ENCODE data around the gene EPHX1. TPM values are rescaled to one million over a fixed set of nuclear protein-coding genes. Genes with fewer than 3 reads are reported as not detected.

The EPHX1 gene
- total RNA-seq, 1 experiment from 2014 or later = 54.6 TPM

DNA sequence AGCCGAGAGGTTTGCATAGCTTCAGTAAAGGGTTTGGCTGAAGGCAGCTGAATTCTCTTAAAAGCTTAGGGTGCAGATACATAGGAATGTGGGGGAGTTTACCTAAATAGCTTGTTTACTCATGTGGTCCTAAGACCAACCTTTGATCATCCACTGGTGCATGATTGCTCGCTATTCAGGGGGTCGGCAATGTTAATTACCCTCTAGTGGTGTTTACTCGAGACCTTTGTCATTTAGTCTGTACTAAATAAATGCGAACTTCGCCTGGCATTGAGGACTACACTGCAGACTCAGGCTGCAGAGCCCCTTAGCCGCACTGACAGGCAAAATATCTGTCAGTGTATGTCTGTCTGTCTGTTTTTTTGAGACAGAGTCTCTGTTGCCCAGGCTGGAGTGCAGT is 40.4 kb downstream of the EPHX1 start:
- H3K9me2 ChIP-seq (replicated peaks; ENCODE audit: low read length) = no peaks in the 10 kb centered on the region
- H3K36me3 ChIP-seq (ENCODE audit: low read depth, low read length) = peaks cover 31% of the 10 kb centered on the region; the same call in 1 of the 2 replicates
- H3K79me2 ChIP-seq (ENCODE audit: low read length) = no peaks in the 10 kb centered on the region
- BruUV-seq (replicated peaks) = no TSS peak
- H3K4me3 ChIP-seq (ENCODE audit: low read length) = no peak overlapping the region
- CTCF ChIA-PET = no interaction called here
- ATAC-seq = no peak
- no peak overlapping the region for H2AFZ ChIP-seq (ENCODE audit: low read length)
- intact Hi-C loops (cut with micrococcal nuclease) = no loop called here
- H3K27me3 ChIP-seq (ENCODE audit: low read length) = no peaks in the 10 kb centered on the region
- H3K9ac ChIP-seq (ENCODE audit: low read length) = no peak overlapping the region
- no peaks in the 10 kb centered on the region for H4K20me1 ChIP-seq (ENCODE audit: low read length)
- TF ChIP-seq, protein P1, sequence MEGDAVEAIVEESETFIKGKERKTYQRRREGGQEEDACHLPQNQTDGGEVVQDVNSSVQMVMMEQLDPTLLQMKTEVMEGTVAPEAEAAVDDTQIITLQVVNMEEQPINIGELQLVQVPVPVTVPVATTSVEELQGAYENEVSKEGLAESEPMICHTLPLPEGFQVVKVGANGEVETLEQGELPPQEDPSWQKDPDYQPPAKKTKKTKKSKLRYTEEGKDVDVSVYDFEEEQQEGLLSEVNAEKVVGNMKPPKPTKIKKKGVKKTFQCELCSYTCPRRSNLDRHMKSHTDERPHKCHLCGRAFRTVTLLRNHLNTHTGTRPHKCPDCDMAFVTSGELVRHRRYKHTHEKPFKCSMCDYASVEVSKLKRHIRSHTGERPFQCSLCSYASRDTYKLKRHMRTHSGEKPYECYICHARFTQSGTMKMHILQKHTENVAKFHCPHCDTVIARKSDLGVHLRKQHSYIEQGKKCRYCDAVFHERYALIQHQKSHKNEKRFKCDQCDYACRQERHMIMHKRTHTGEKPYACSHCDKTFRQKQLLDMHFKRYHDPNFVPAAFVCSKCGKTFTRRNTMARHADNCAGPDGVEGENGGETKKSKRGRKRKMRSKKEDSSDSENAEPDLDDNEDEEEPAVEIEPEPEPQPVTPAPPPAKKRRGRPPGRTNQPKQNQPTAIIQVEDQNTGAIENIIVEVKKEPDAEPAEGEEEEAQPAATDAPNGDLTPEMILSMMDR (conservative IDR thresholded peaks at IDR 0.05; ENCODE audit: low read depth, low read length) = no peak
- no peak for TF ChIP-seq EZH2phosphoT487 (IDR thresholded peaks at IDR 0.05; ENCODE audit: borderline replicate concordance, low read length)
- no peak for TF ChIP-seq EZH2 (IDR thresholded peaks at IDR 0.05; ENCODE audit: low read length, unreplicated experiment)
- DNase-seq = no peak
- H3K4me1 ChIP-seq (ENCODE audit: insufficient read depth, low read length) = no peaks in the 10 kb centered on the region
- H3F3A ChIP-seq (ENCODE audit: low read length, unreplicated experiment) = no peaks in the 10 kb centered on the region
- POLR2A ChIA-PET (ENCODE audit: unreplicated experiment) = no interaction called here
- no peaks in the 10 kb centered on the region for H3K9me3 ChIP-seq (ENCODE audit: low read length)
- no peak overlapping the region for H3K27ac ChIP-seq (ENCODE audit: low read length)
- no peak overlapping the region for H3K4me2 ChIP-seq (ENCODE audit: low read length)

DNA sequence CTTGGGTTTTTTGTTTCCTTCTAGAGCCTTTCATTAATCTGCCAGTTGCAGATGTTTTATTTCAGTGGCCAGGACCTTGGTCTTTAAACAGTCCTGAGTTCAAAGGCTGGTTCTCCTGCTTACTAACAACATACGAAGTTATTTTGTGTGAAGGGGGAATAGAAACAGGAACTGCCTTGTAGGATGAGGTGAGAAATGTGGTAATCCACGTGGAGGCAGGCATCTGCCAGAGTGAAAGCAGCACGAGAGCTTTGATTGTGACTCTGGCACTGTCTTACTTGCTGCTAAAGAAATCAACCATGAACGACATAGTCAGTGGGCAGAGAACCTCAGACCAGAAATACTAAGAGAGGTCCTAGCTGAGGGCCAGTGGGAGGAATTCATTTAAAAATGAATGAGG is 41.9 kb downstream of the EPHX1 start:
- Histone ChIP-seq H3K79me2 (ENCODE audit: low read length) (no peaks in the 10 kb centered on the region), H3K4me1 (ENCODE audit: insufficient read depth, low read length) (no peaks in the 10 kb centered on the region), H4K20me1 (ENCODE audit: low read length) (no peaks in the 10 kb centered on the region), H3K9me3 (ENCODE audit: low read length) (no peaks in the 10 kb centered on the region), H3K27ac (ENCODE audit: low read length) (no peak overlapping the region), H3K4me3 (ENCODE audit: low read length) (no peak overlapping the region), H3K36me3 (ENCODE audit: low read depth, low read length) (peaks cover 33% of the 10 kb centered on the region; the same call in 1 of the 2 replicates), H3K9ac (ENCODE audit: low read length) (no peak overlapping the region), H3K9me2 (replicated peaks; ENCODE audit: low read length) (no peaks in the 10 kb centered on the region), H3K27me3 (ENCODE audit: low read length) (no peaks in the 10 kb centered on the region), H3K4me2 (ENCODE audit: low read length) (no peak overlapping the region), H3F3A (ENCODE audit: low read length, unreplicated experiment) (no peaks in the 10 kb centered on the region), H2AFZ (ENCODE audit: low read length) (no peak overlapping the region)
- ChIA-PET POLR2A (ENCODE audit: unreplicated experiment) (no interaction called here), CTCF (no interaction called here)
- ATAC-seq (no peak), DNase-seq (no peak)
- TF ChIP-seq, protein P1 (conservative IDR thresholded peaks at IDR 0.05; ENCODE audit: low read depth, low read length) = no peak
- TF ChIP-seq EZH2 (IDR thresholded peaks at IDR 0.05; ENCODE audit: low read length, unreplicated experiment) (no peak), EZH2phosphoT487 (IDR thresholded peaks at IDR 0.05; ENCODE audit: borderline replicate concordance, low read length) (no peak)
- BruUV-seq (replicated peaks) = no TSS peak
- intact Hi-C loops (cut with micrococcal nuclease) = no loop called here

DNA sequence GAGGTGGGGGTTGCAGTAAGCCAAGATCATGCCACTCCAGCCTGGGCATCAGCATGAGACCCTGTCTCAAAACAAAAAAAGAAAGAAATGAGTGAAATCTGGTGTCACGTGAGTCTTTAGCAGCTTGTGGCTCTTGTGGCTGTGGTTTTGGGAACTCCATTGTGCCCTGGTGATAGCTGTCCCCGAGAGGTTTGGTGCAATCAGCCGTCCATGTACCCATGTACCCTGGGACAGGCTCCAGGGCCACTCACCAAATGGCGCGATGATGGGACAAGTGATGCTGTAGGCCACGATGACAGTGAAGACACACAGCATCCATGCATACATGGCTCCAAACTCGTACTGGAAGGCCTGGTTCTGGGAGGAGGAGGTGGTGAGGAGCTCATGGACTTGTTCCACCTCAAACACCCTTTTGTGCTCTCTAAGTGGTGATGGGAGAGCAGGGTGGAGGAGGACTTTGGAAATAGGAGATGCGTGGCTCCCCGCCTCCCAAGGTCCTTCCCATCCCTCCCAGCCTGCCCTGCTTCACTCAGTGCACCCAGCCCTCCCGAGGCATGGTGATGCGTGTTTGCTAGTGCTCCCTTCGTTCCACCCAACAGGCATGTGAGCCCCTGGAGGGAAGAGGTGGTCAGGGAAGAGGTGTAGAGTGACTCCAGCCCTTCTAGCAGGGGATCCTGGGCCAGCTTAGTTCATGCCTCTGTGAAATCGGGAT is 42.6 kb downstream of the EPHX1 start:
- ATAC-seq = no peak
- POLR2A ChIA-PET (ENCODE audit: unreplicated experiment) = no interaction called here
- no peaks in the 10 kb centered on the region for H3K27me3 ChIP-seq (ENCODE audit: low read length)
- H3K4me1 ChIP-seq (ENCODE audit: insufficient read depth, low read length) = no peaks in the 10 kb centered on the region
- no peaks in the 10 kb centered on the region for H3F3A ChIP-seq (ENCODE audit: low read length, unreplicated experiment)
- no peak overlapping the region for H3K27ac ChIP-seq (ENCODE audit: low read length)
- CTCF ChIA-PET = no interaction called here
- TF ChIP-seq EZH2phosphoT487 (IDR thresholded peaks at IDR 0.05; ENCODE audit: borderline replicate concordance, low read length) = no peak
- no peak for TF ChIP-seq EZH2 (IDR thresholded peaks at IDR 0.05; ENCODE audit: low read length, unreplicated experiment)
- TF ChIP-seq, protein P1 (conservative IDR thresholded peaks at IDR 0.05; ENCODE audit: low read depth, low read length) = no peak
- H3K9me3 ChIP-seq (ENCODE audit: low read length) = no peaks in the 10 kb centered on the region
- intact Hi-C loops (cut with micrococcal nuclease) = no loop called here
- no peak overlapping the region for H2AFZ ChIP-seq (ENCODE audit: low read length)
- no peaks in the 10 kb centered on the region for H3K9me2 ChIP-seq (replicated peaks; ENCODE audit: low read length)
- no peak for DNase-seq
- H3K79me2 ChIP-seq (ENCODE audit: low read length) = no peaks in the 10 kb centered on the region
- H4K20me1 ChIP-seq (ENCODE audit: low read length) = no peaks in the 10 kb centered on the region
- H3K9ac ChIP-seq (ENCODE audit: low read length) = no peak overlapping the region
- H3K36me3 ChIP-seq (ENCODE audit: low read depth, low read length) = peaks cover 32% of the 10 kb centered on the region; the same call in 1 of the 2 replicates
- no peak overlapping the region for H3K4me2 ChIP-seq (ENCODE audit: low read length)
- no TSS peak for BruUV-seq (replicated peaks)
- no peak overlapping the region for H3K4me3 ChIP-seq (ENCODE audit: low read length)
